NOMO-1 treated with DMSO at 0.1 percent for 48 hours (cell line): ENCODE data around the gene KPNA1.
A peak's percentile ranks its signal among the peaks of the same experiment; 100 is the strongest.
"Not testable (repeated sequence)": the region's sequence is repeated elsewhere in the genome, so short reads cannot be mapped to it uniquely, and the experiment has no call there.

ENCODE experiments used
- DNase-seq: peaks from one replicate; lab custom pipeline; 2025; ENCODE audit not compliant: unreplicated experiment; lab: John Stamatoyannopoulos, UW

Gene KPNA1

DNA sequence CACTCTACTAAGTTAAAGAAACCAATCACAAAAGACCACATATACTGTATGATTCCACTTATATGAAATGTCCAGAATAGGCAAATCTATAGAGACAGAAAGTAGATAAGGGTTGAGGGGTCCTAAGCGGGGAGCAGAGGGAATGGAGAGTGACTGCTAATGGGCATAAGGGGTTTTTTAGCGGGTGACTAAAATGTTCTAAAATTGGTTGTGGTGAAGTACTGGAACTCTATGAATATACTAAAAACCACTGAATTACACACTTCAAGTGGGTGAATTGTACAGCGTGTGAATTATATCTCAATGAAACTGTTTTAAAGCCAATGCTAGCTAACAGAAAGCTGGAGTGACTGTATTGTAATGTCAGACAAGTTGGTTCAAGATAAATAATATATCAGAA is 33.3 kb downstream of the KPNA1 start:
- no peak for DNase-seq

DNA sequence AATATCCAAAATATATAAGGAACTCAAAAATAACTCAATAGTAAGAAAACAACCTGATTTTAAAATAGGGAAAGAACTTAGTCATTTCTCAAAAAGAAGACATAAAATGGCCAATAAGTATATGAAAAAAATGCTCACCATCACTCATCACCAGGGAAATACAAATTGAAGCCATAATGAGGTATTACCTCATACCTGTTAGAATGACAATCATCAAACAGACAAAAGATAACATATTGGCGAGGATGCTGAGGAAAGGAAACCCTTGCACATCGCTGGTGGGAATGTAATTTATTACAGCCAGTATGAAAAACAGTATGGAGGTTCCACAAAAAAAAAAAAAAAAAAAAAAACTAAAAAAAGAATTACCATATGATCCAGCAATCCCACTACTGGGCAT is 38.2 kb downstream of the KPNA1 start:
- no peak for DNase-seq

DNA sequence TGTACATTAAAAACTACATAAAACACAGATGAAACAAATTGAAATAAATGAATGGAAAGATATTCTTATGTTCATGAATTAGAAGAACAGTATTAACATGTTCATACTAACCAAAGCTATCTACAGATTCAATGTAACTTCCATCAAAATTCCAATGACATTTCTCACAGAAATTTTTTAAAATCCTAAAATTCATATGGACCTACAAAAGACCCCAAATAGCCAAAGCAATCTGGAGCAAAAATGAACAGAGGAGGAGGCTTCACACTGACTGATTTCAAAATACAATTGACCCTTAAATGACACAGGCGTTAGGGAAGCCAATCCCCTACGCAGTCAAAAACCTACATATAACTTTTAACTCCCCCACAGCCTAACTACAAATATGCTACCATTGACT is 39.4 kb downstream of the KPNA1 start:
- no peak for DNase-seq

DNA sequence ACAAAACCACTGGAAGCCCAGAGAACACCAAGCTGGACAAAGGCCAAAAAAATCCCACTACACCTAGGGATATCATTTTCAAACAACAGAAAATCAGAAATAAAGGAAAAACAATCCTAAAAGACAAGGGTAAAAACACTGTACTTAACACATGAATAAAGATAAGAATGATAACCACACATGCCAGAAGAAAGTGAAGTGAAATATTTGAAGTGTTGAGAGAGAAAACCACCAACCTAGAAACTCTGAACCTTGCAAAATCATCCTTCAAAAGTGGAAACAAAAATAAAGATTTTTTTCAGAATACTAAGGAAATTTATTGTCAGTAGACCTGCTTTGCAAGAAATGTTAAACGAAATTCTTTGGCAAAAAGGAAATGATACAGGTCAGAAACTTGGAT is 45.1 kb downstream of the KPNA1 start:
- peak; percentile 4 for DNase-seq

- DNase-seq, result no peak
Measured at GRCh38 chr3:122468896-122469533, 45.7 kb downstream of the KPNA1 start.

DNA sequence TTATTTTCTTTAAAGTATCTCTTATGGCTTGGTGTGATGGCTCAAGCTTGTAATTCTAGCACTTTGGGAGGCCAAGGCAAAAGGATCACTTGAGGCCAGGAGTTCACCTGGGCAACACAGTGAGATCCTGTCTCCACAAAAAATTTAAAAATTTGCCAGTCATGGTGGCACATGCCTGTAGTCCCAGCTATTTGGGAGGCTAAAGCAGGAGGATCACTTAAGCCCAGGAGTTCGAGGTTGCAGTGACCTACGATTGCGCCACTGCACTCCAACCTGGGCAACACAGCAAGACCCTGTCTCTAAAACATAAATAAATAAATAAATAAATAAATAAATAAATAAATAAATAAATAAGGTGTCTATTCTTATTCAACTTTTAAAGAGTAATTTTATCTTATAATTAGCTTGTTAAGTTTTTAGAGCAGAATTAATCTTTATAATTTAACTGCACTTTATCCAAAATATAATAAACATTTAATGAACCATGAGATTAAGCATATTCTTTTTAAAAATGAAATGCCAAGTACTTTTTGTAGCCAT is 48.0 kb downstream of the KPNA1 start:
- DNase-seq, result no peak

- no peak for DNase-seq
Measured at GRCh38 chr3:122464659-122465058, 50.1 kb downstream of the KPNA1 start.

DNA sequence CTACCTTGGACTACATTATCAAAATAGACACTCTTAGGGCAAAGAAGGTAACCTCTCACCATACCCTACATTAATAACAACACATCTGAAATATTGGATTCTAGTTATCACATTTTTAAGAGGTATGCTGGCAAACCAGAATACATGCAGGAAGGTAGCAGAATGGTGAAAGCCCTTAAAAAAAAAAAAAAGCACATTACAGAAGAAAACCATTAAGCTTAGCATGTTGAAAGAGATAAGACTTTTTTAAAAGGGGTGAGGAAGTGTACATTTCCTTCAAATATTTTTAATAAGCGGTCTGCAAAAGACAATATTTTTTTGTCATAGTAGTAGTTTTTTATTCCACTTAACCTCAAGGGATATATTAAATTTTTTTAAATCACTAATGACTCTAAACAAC is 52.3 kb downstream of the KPNA1 start:
- DNase-seq, result no peak

DNA sequence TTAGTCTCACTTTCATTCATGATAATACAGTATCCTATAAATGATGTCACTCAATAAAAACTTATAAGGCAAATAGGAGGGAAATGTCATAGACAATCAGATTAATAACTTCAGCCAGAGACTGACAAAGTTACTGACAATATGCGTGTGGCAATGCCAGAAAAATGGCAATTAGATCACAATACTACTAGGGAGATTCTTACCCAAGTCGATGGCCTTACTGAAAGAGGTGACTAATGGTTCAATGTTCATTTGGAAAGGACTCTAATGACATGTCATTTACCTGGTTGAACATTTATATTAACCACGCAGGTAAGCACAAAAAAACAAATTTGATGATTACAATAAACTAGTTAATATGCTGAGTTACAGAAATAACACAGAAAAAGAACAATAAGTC is 52.9 kb downstream of the KPNA1 start:
- DNase-seq, result no peak

DNA sequence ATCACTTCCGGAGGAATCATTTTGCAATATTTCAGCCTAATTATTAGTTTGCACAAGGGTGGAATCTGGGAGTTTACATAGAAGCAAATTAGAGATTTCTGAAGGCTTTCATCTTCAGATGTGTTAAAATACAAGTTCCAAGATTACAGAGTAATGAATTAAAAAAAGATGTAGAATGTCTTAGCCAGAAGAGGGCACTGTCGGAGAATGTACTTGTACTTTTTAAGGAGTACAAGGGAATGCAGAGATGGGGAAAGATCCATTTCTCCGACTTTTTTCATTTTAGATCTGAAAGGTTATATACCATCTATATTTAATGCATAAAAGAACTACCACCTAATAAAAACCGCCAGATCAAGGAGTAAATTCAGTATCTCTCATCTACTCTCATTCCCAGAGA is 55.7 kb downstream of the KPNA1 start:
- peak; percentile 30 for DNase-seq

DNA sequence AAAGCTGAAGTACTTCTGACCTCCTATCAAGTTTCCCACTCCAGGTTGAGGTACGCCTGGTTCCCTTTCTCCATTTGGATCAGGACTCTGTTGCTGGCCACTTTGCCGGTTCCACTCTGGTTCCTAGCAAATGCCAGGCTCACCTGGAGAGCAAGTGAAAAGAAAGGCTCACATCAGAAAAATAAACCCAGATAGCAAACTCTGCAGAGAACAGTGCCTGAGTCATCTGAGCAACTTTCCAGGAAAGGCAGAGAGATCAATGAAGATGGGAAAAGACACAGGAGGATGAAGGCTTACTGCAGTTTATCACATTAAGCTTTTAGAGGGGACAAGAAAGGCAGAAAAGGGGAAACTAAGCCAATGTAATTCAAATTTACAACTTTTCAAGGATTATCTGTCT is 57.0 kb downstream of the KPNA1 start:
- DNase-seq, result no peak

DNA sequence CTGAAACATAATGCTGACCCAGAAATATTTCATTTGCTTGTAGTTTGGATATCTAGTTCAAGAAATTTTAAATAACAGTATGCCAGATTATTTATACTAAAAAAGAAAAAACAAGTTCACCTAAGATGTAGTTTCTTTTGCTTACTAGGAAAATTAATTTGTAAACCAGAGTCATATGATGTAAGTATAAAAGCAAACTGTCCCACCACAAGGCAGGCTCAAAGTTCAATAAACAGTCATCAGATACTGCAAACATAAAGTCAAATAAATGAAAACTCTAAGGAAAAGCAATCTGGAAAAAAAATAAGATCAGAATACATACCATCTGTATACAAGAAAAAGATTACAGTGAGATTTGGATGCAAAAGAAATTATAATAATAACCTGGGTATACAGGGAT is 58.7 kb downstream of the KPNA1 start:
- DNase-seq, result no peak

DNA sequence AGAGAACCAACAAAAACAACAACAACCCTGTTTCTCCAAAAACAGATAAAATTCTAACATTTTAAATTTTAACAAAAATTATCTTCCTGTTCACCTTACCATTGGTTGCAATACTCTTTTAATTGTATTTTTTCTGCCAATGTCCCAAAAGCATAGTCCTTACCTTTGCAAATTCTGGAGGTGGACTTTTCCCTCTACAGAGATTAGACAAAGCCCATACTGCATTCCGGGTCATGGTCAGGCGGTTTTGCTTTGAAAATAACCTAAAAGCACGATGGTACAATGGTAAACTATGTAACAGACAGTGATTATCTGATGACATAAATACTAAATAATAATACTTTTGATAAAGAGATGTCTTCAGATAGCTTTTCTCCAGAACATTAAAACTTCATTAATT is 63.4 kb downstream of the KPNA1 start:
- no peak for DNase-seq

- not testable (repeated sequence) for DNase-seq
Measured at GRCh38 chr3:122448218-122448617, 66.5 kb downstream of the KPNA1 start.

- not testable (repeated sequence) for DNase-seq
Measured at GRCh38 chr3:122444491-122444887, 70.2 kb downstream of the KPNA1 start.

- not testable (repeated sequence) for DNase-seq
Measured at GRCh38 chr3:122443762-122444490, 70.8 kb downstream of the KPNA1 start.

DNA sequence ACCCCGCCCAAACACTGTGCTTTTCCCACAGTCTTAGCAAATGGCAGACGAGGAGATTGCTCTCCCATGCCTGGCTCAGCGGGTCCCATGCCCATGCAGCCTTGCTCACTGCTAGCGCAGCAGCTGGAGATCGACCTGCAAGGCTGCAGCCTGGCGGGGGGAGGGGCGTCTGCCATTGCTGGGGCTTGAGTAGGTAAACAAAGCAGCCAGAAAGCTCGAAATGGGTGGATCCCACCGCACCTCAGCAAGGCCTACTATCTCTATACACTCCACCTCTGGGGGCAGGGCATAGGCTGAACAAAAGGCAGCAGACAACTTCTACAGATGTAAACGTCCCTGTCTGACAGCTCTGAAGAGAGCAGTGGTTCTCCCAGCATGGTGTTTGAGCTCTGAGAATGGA is 71.6 kb downstream of the KPNA1 start:
- no peak for DNase-seq

GRCh38 chr3:122435950-122436349 is 78.8 kb downstream of the KPNA1 start:
- DNase-seq, result no peak

DNA sequence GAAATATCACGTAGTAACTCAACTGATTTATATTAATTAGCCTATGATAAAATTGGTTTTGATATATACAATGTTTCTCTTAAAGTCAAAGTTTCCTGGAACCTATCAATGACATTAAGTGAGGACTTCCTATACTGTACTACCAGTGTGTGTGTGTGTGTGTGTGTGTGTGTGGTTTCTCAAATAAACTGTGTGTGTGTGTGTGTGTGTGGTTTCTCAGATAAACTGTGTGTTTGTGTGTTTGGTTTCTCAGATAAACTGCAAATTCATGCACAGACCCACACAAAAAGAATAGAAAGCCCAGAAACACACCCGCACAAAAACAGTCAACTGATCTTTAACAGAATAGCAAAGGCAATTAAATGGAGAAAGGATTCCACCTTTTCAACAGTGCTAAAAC is 84.4 kb downstream of the KPNA1 start:
- DNase-seq, result no peak

DNA sequence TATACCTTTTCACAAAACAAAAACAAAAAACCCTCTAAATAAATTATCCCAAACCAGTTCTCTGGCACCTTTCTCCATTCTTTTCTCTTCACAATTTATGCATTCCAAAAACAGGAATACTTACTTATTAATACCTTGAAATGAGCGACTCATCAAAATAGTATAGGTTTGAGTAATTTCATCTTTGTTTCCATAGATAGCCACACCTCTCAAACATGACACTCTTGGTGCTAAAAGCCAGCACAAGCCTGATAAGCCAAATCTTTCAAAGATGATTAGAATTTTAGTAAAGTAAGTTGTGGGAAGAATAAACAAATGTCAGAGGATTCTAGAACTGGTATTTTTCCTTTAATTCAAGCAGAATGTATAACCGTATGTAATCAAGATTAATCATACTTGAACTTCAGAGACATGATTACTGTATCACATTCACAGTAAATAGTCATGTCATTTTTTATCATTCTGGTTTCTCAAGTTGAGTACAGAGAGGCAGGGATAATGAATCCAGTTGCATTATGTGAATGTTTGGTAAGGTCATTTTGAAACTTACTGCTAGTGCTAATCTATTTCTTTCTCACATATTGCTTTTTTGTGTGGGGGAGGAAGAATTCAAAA is 86.8 kb downstream of the KPNA1 start:
- no peak for DNase-seq

GRCh38 chr3:122421836-122422235 is 92.9 kb downstream of the KPNA1 start:
- no peak for DNase-seq

DNA sequence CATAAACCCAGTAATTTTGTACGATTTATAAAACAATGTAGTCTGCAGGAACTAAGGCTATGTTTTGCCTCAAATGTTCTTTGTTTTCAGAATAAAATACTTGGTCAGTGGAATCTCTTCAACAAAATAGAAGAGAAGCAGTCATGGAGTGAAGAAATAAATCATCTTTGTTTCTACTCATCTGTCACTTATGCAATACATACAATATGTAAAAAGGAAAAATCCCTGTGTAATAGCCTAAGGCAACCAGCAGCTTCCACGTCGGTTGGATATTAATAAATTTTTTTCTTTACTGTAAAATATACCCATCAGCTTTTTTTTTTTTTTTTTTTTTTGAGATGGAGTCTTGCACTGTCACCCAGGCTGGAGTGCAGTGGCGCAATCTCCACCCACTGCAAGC is 93.6 kb downstream of the KPNA1 start:
- no peak for DNase-seq
